Breast epithelium (tissue), 3 donors: ENCODE data around the gene GLUD1.
"Not testable (repeated sequence)": the region's sequence is repeated elsewhere in the genome, so short reads cannot be mapped to it uniquely, and the experiment has no call there.

Source experiments
- POLR2A ChIP-seq: fragments of 450-650 bp; IDR thresholded peaks from one replicate; pipeline ENCODE4 v1.6.1; 2016; ENCODE audit warnings: antibody characterized with exemption, mild to moderate bottlenecking, moderate library complexity
- POLR2AphosphoS5 ChIP-seq, 3 donors: sonication (generic); formaldehyde crosslinking; IDR thresholded peaks; one replicate each; pipeline ENCODE4 v1.6.1; 2017; ENCODE audit warnings: antibody characterized with exemption in 3 of 3
- TF ChIP-seq, protein P1 (sequence below), 3 donors: fragments of 450-650 bp; IDR thresholded peaks; one replicate each; pipeline ENCODE4 v1.5.1; 2016 to 2017; ENCODE audit warnings: antibody characterized with exemption in 3 of 3, mild to moderate bottlenecking in 3 of 3, moderate library complexity in 3 of 3

DNA sequence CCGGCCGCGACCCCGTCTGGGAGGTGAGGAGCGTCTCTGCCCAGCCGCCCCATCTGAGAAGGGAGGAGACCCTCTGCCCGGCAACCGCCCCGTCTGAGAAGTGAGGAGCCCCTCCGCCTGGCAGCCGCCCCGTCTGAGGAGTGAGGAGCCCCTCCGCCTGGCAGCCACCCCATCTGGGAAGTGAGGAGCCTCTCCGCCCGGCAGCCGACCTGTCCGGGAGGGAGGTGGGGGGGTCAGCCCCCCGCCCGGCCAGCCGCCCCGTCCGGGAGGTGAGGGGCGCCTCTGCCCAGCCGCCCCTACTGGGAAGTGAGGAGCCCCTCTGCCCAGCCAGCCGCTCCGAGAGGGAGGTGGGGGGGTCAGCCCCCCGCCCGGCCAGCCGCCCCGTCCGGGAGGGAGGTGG lies 14.0 kb downstream of the GLUD1 start:
- TF ChIP-seq, protein P1, sequence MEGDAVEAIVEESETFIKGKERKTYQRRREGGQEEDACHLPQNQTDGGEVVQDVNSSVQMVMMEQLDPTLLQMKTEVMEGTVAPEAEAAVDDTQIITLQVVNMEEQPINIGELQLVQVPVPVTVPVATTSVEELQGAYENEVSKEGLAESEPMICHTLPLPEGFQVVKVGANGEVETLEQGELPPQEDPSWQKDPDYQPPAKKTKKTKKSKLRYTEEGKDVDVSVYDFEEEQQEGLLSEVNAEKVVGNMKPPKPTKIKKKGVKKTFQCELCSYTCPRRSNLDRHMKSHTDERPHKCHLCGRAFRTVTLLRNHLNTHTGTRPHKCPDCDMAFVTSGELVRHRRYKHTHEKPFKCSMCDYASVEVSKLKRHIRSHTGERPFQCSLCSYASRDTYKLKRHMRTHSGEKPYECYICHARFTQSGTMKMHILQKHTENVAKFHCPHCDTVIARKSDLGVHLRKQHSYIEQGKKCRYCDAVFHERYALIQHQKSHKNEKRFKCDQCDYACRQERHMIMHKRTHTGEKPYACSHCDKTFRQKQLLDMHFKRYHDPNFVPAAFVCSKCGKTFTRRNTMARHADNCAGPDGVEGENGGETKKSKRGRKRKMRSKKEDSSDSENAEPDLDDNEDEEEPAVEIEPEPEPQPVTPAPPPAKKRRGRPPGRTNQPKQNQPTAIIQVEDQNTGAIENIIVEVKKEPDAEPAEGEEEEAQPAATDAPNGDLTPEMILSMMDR (IDR thresholded peaks at IDR 0.05): not testable (repeated sequence)
- not testable (repeated sequence) for TF ChIP-seq POLR2A; POLR2AphosphoS5 (IDR thresholded peaks at IDR 0.05)
